Osteocyte (in vitro differentiated cells): Measurements from ENCODE around the gene POMZP3. TPM values are rescaled to one million over a fixed set of nuclear protein-coding genes. Genes with fewer than 3 reads are reported as not detected.

Source experiments
- total RNA-seq: library from RNA; stranded (reverse); gene quantifications from 2 replicates; pipeline ENCODE4 v1.2.1, GENCODE V29; 2021

The POMZP3 gene
- total RNA-seq, 1 donor from 2014 or later: 11.4 TPM

Other genes with a start within 250 kb of the POMZP3 start
- 0.31 and 0.89 TPM in 2 replicates for gene SSC4D, start 217.6 kb downstream of the POMZP3 start, total RNA-seq
- 0.51 TPM in 1 of 2 replicates, not detected in the other for gene ZP3, start 202.3 kb downstream of the POMZP3 start, total RNA-seq
- gene DTX2, start 165.6 kb downstream of the POMZP3 start, total RNA-seq: 29.7 and 32.6 TPM in 2 replicates
- gene UPK3B, start 116.7 kb downstream of the POMZP3 start, total RNA-seq: 1.5 and 2.2 TPM in 2 replicates
- gene SPDYE16, start 84.0 kb downstream of the POMZP3 start, total RNA-seq: not detected in 2 replicates